SK-N-SH treated with all-trans-retinoic acid at 6 μM for 48 hours (cell line): ENCODE data around the gene SDF4.

ENCODE experiments used
- OSR1 ChIP-seq: fragments of 250-450 bp; sonication (Bioruptor Pico); IDR thresholded peaks from 2 replicates; pipeline ENCODE4 v1.8.0; 2022; ENCODE audit warnings: moderate library complexity, mild to moderate bottlenecking, inconsistent platforms
- ZFP30 ChIP-seq: fragments of 450-650 bp; formaldehyde crosslinking; IDR thresholded peaks from 2 replicates; pipeline ENCODE4 v1.5.0; 2022; ENCODE audit warnings: mild to moderate bottlenecking, moderate library complexity

DNA sequence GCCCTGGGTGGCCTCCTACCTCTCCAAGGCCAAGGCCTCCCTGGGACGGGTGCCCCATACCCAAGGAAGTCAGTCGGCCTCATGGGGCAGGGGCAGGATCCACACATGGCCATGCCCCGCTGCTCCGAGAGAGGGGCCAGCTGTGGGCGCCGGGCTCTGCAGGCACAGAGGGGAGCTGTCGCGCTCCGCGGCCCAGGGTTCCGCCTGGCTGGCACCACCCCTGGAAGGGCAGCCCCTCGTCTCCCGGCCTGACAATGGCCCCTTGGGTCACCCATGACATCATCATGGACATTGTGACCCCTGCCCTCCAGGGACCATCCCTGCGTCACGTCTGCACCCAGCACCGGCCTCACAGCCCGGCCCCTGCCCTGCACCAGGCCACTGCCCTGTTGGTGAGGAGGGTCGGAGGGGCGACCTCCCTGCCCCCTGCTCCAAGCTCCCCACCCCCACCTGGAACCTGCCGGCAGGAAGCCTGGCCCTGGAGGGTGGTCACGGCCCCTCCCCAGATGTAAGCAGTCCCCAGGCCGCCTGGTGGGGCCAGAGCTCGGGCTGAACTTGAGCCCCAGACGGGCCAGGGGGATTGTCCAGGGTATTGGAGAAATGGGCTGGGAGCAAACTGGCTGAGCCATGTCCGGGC is 52.3 kb downstream of the SDF4 start:
- TF ChIP-seq ZFP30 (CRISPR knock-in tag) (no peak), OSR1 (CRISPR knock-in tag) (no peak)
